A549 (cell line): ENCODE measurements around the gene PRAMEF10.

Experiments used
- BCL3 ChIP-seq: fragments of >200 bp; sonication (Bioruptor Twin); formaldehyde crosslinking; IDR thresholded peaks from 3 replicates; pipeline ENCODE4 v1.6.1; 2016
- POLR2A ChIP-seq: IDR thresholded peaks from 2 replicates; pipeline ENCODE4 v1.6.1; 2012; ENCODE audit warnings: mild to moderate bottlenecking, low read length
- TF ChIP-seq, protein P1 (sequence below): fragments of 450-650 bp; IDR thresholded peaks from 2 replicates; pipeline ENCODE4 v1.6.1; 2014; ENCODE audit warnings: antibody characterized with exemption
- TF ChIP-seq, protein P2 (sequence below): IDR thresholded peaks from 2 replicates; pipeline ENCODE4 v1.6.1; 2012; ENCODE audit warnings: low read depth, borderline replicate concordance

DNA sequence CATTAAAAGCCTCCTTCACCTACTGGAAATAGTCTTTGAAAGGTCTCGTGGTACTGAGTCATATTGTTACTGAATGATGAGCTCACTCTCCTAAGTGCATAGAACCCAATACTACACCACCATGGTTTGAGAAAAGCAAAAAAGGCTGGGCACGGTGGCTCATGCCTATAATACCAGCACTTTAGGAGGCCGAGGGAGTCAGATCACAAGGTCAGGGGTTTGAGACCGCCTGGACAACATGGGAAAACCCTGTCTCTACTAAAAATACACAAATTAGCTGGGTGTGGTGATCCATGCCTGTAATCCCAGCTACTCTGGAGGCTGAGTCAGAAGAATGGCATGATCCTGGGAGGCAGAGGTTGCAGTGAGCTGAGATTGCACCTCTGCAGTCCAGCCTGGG, 46.3 kb downstream of the PRAMEF10 start:
- TF ChIP-seq POLR2A (no peak), BCL3 (no peak)
- TF ChIP-seq, protein P1, sequence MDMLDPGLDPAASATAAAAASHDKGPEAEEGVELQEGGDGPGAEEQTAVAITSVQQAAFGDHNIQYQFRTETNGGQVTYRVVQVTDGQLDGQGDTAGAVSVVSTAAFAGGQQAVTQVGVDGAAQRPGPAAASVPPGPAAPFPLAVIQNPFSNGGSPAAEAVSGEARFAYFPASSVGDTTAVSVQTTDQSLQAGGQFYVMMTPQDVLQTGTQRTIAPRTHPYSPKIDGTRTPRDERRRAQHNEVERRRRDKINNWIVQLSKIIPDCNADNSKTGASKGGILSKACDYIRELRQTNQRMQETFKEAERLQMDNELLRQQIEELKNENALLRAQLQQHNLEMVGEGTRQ, result no peak
- TF ChIP-seq, protein P2, sequence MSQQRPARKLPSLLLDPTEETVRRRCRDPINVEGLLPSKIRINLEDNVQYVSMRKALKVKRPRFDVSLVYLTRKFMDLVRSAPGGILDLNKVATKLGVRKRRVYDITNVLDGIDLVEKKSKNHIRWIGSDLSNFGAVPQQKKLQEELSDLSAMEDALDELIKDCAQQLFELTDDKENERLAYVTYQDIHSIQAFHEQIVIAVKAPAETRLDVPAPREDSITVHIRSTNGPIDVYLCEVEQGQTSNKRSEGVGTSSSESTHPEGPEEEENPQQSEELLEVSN, result no peak
